ENCODE measurements around the gene CAMTA1.

DNA sequence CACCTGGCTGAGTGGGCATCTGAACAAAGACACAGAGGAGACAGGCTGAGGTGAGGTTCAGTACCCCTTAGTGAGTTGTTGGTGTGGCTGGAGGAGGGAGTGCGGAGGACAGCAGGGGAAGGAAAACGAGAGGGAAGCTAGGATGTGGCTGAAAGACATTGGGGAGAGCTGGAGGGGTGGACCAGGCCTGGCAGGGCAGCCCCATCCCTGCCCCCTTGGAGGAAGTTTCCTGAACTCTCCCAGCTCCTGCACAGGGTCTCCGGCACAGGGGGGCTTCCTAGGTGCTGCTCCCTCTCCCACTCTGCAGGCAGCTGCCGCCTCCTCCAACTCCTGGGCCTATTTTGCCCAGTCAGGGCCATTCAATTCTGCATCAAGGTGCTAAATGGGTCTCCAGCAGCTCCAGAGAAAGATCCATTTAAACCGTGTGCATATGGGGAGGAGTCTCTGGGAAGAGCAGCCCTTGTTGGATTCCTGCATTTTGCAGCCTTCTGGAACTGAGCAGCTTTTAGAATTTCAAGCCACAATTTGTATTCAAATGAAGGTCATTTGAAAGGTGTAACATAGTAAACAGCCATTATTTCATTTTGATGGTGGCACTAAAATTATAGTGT, 193.9 kb downstream of the CAMTA1 start:
- TF ChIP-seq POLR2A (IDR thresholded peaks at IDR 0.05; ENCODE audit: low read length) (no peak), GATA1 (IDR thresholded peaks at IDR 0.05; ENCODE audit: low read depth, low read length) (no peak)

All from erythroblast (primary cell).